GM19463 (cell line): ENCODE results near the gene DSP.

ENCODE experiments used
- ATAC-seq: cut with Tn5 transposase; IDR thresholded peaks from one replicate; pipeline ENCODE4 v1.9.1; 2021; ENCODE audit warnings: mild to moderate bottlenecking, moderate library complexity; ENCODE audit not compliant: unreplicated experiment

The DSP gene, protein sequence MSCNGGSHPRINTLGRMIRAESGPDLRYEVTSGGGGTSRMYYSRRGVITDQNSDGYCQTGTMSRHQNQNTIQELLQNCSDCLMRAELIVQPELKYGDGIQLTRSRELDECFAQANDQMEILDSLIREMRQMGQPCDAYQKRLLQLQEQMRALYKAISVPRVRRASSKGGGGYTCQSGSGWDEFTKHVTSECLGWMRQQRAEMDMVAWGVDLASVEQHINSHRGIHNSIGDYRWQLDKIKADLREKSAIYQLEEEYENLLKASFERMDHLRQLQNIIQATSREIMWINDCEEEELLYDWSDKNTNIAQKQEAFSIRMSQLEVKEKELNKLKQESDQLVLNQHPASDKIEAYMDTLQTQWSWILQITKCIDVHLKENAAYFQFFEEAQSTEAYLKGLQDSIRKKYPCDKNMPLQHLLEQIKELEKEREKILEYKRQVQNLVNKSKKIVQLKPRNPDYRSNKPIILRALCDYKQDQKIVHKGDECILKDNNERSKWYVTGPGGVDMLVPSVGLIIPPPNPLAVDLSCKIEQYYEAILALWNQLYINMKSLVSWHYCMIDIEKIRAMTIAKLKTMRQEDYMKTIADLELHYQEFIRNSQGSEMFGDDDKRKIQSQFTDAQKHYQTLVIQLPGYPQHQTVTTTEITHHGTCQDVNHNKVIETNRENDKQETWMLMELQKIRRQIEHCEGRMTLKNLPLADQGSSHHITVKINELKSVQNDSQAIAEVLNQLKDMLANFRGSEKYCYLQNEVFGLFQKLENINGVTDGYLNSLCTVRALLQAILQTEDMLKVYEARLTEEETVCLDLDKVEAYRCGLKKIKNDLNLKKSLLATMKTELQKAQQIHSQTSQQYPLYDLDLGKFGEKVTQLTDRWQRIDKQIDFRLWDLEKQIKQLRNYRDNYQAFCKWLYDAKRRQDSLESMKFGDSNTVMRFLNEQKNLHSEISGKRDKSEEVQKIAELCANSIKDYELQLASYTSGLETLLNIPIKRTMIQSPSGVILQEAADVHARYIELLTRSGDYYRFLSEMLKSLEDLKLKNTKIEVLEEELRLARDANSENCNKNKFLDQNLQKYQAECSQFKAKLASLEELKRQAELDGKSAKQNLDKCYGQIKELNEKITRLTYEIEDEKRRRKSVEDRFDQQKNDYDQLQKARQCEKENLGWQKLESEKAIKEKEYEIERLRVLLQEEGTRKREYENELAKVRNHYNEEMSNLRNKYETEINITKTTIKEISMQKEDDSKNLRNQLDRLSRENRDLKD (N-terminal part only)

DNA sequence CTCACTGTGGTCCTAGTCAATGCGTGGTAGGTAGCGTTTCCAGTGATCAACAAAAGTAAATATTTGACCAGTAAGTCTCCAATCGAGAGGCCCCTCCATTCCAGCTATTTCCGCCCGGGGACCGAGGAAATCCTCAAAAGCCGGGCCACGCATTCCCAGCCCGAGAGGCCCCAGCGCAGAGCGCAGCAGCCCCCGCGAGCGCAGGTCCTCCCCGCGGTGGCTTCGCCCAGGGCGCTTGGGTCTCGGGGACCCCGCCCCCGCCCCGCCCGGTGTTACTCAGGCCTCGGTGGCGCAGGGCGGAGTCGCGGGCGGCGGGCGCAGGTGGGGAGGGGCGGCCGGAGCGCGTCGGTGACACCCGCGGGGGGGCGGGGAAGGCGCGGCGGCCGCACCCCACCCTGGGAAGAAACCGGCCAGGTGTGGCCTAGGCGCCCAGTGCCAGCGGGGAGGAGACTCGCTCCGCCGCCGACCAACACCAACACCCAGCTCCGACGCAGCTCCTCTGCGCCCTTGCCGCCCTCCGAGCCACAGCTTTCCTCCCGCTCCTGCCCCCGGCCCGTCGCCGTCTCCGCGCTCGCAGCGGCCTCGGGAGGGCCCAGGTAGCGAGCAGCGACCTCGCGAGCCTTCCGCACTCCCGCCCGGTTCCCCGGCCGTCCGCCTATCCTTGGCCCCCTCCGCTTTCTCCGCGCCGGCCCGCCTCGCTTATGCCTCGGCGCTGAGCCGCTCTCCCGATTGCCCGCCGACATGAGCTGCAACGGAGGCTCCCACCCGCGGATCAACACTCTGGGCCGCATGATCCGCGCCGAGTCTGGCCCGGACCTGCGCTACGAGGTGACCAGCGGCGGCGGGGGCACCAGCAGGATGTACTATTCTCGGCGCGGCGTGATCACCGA, at the start of gene DSP:
TSS of gene DSP (plus strand) at position 497 of the 890 bp plus-strand sequence. CDS start at position 742, 245 bp downstream.
- no peak for ATAC-seq

DNA sequence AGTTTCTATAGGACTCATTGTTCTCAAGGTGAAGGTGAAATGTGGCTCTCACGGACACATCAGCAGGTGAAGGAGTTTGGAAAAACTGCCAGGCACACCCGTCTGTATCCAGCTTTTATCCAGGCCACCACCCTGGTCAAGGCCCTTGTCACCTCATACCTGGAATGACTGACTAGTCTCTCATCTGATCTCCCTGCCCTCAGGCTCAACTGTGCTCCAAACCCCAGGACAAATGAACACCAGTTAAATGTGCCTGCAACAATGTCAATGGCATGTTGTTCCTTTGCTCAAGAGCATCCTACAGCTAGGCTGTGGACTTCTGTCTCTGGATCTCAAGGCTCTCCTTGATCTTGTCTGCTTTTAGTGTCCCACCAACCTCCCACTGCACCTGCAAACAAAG, 47.6 kb upstream of the DSP start:
- no peak for ATAC-seq

DNA sequence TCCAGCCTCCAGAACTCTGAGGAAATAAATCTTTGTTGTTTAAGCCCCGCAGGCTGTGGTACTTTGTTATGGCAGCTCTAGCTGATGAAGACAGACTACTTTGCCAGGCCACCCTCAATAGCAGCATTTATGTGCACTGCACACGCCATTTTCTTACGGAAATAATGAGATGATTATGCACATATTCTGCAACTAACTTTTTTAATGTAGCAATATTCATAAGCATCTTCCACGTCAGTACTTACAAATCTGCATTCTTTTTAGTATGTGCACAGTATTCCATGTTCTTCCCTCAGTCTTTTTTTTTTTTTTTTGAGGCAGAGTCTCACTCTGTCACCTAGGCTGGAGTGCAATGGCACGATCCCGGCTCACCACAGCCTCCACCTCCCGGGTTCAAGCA, 46.8 kb upstream of the DSP start:
- ATAC-seq: no peak

GRCh38 chr6:7496266-7496875, 45.1 kb upstream of the DSP start:
- no peak for ATAC-seq

- no peak for ATAC-seq
Measured at GRCh38 chr6:7500752-7501282, 40.7 kb upstream of the DSP start.

- no peak for ATAC-seq
Measured at GRCh38 chr6:7502743-7503142, 38.7 kb upstream of the DSP start.

- ATAC-seq: no peak
Measured at GRCh38 chr6:7504041-7504440, 37.4 kb upstream of the DSP start.

DNA sequence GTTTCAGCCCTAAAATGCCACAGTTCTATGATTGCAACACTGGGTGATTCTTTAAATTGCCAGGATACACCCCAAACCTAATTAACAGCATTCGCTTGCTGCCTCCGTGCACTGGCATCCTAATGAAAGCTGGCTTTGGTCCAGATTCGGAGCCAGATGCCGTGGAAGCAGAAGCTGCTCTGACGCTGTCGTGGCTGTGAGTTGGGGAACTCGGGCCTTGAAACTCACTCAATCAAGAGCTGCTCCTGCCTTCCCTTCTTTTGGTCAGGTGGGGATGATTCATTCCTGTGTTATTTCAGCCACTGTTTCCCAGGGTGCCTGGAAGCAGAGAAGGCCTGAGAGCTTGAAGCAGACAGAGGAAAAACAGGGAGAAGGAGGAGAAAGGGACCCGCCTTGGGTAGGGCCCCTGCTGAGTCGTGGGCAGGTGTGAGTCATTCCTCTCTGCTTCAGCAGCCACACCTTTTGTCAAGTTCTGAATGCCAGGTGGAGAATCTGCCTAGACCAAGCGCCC, 36.2 kb upstream of the DSP start:
- no peak for ATAC-seq

GRCh38 chr6:7507600-7507999, 33.9 kb upstream of the DSP start:
- ATAC-seq: no peak

GRCh38 chr6:7512320-7512719, 29.2 kb upstream of the DSP start:
- ATAC-seq: no peak

GRCh38 chr6:7513529-7513928, 27.9 kb upstream of the DSP start:
- ATAC-seq: no peak

DNA sequence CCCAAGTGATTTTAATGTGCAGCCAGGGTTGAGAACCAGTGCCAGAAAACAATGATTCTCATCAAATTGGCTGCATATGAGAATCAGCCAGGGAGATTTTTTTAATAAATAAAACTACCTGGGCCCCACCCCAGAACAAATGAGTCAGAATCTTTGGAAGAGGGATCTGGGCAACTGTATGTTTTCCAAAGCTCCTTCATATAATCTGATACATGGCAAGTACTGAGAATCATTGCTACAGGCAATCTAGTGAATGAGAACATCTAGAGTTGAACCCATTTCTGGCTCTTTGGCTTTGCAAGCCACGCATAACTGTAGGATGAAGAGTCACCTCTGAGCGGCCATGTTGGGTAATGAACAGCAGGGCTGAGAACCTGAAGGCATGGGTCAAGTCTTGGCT, 26.1 kb upstream of the DSP start:
- no peak for ATAC-seq

DNA sequence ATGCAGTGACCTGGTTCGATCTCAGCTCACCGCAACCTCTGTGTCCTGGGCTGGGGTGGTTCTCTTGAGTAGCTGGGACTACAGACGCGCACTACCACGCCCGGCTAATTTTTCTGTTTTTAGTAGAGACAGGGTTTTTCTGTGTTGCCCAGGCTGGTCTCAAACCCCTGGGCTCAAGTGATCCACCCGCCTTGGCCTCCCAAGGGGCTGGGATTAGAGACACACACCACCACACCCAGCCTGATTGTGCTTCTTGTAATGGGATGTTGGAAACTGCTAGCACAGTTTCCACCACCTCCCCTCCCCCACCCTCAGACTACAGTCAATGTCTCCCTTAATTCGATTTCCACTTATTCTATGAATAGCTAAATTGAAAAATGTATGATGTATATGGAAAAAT, 22.6 kb upstream of the DSP start:
- ATAC-seq: no peak

DNA sequence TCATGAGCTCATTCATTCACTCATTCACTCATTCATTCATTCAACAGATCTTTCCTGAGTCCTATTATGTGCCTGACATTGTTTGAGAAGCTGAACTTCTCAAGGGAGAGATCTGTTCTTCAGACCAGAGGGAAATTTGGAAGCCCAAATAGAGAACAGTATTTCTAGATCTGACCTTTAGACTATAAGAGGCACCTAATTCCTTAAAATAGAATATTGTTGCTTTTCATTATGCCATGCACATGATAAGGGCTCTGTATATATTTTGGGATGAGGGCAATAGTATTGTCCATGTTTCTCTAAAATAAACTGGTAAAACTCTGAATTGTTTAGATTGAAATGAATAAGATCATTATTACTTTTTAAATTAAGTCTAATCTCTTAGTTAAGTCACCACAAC, 18.6 kb upstream of the DSP start:
- ATAC-seq: no peak

- ATAC-seq: no peak
Measured at GRCh38 chr6:7523922-7524321, 17.5 kb upstream of the DSP start.

- no peak for ATAC-seq
Measured at GRCh38 chr6:7526755-7527154, 14.7 kb upstream of the DSP start.

GRCh38 chr6:7528565-7528964, 12.9 kb upstream of the DSP start:
- no peak for ATAC-seq

DNA sequence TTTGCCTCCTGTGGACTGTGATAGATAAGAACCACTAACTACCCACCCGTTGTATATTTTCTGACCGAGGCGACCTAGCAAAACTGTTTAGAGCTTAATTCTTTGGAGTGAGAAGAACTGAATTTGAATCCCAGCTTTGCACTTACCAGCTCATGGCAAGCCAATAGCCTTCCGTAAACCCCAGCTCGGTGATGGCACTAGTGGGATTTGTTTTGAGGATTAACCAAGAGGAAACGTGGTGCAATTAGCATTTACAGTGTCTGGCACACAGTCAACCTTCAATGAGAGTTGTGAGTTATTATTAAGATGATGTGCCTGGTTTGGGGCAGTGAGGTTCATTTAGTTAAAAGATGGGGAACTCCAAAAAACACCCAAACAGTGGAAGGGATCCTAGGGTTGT, 12.3 kb upstream of the DSP start:
- ATAC-seq: no peak

DNA sequence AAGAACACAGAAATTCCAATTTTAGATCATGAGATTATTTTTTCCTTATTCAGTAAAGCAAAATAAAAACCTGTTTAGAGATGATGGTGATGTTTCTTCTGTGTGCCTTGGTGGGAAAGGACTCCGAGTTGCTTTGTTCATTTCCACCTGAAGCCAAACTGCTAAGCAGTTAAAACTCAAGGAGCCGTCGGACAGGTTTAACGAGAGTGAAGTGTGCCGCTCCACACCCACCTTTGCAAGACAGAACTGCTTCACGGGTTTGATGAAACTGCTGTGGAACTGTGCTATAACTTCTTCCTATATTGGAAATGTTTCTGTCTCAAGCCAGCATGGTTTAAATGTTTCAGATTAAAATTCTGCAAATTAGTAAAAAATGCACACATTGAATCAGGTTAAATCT, 9.2 kb upstream of the DSP start:
- no peak for ATAC-seq
